Loucy (cell line): Measurements from ENCODE around the gene NMRAL1.

Experiments
- H2AFZ ChIP-seq: fragments of 200-600 bp; sonication (generic); 2 replicates; pipeline ENCODE4 v1.6.0; 2016; ENCODE audit warnings: antibody characterized with exemption, mild to moderate bottlenecking, low read length, moderate library complexity
- H3F3A ChIP-seq: fragments of 200-600 bp; 2 replicates; pipeline ENCODE4 v1.6.0; 2016; ENCODE audit warnings: antibody characterized with exemption, low read depth, mild to moderate bottlenecking
- H3K27me3 ChIP-seq: fragments of 200-600 bp; sonication (generic); 2 replicates; pipeline ENCODE4 v1.6.1; 2014; ENCODE audit warnings: low read length, mild to moderate bottlenecking; ENCODE audit not compliant: insufficient read depth, poor library complexity, severe bottlenecking
- H3K36me3 ChIP-seq: fragments of 200-600 bp; sonication (generic); 2 replicates; pipeline ENCODE4 v1.6.1; 2016; ENCODE audit warnings: low read length; ENCODE audit not compliant: insufficient read depth
- H3K4me1 ChIP-seq: fragments of 200-600 bp; sonication (generic); 2 replicates; pipeline ENCODE4 v1.5.1; 2014; ENCODE audit warnings: low read length, mild to moderate bottlenecking; ENCODE audit not compliant: insufficient read depth, poor library complexity, severe bottlenecking
- H3K4me2 ChIP-seq: fragments of 200-600 bp; sonication (generic); 2 replicates; pipeline ENCODE4 v1.6.0; 2014; ENCODE audit warnings: antibody characterized with exemption, low read length, low read depth, mild to moderate bottlenecking; ENCODE audit not compliant: poor library complexity, severe bottlenecking
- H3K4me3 ChIP-seq: fragments of 200-600 bp; sonication (generic); 2 replicates; pipeline ENCODE4 v1.5.1; 2014; ENCODE audit warnings: low read length, mild to moderate bottlenecking, mixed read lengths; ENCODE audit not compliant: poor library complexity, severe bottlenecking
- H3K79me2 ChIP-seq: fragments of 200-600 bp; sonication (generic); 2 replicates; pipeline ENCODE4 v1.6.1; 2014; ENCODE audit warnings: low read length; ENCODE audit not compliant: insufficient read depth
- H3K9ac ChIP-seq: fragments of 200-600 bp; sonication (generic); 2 replicates; pipeline ENCODE4 v1.6.0; 2014; ENCODE audit warnings: mild to moderate bottlenecking, low read depth, low read length, moderate library complexity; ENCODE audit not compliant: poor library complexity, severe bottlenecking
- H3K9me2 ChIP-seq: fragments of 200-600 bp; sonication (generic); replicated peaks from 2 replicates; pipeline ENCODE4 v1.6.1; 2016; ENCODE audit warnings: low read depth, low read length, mixed read lengths
- H3K9me3 ChIP-seq: fragments of 200-600 bp; sonication (generic); 2 replicates; pipeline ENCODE4 v1.6.1; 2014; ENCODE audit warnings: mild to moderate bottlenecking, antibody characterized with exemption, low read length, low read depth; ENCODE audit not compliant: insufficient read depth
- H4K20me1 ChIP-seq: fragments of 200-600 bp; sonication (generic); 2 replicates; pipeline ENCODE4 v1.6.0; 2014; ENCODE audit warnings: antibody characterized with exemption, low read length, mild to moderate bottlenecking; ENCODE audit not compliant: insufficient read depth, poor library complexity, severe bottlenecking
- EZH2phosphoT487 ChIP-seq: fragments of 200-600 bp; IDR thresholded peaks from 2 replicates; pipeline ENCODE4 v1.6.1; 2018; ENCODE audit warnings: antibody characterized with exemption, mild to moderate bottlenecking, moderate library complexity, borderline replicate concordance
- TF ChIP-seq, protein P1 (sequence below): fragments of 200-600 bp; sonication (generic); conservative IDR thresholded peaks from 2 replicates; pipeline ENCODE4 v1.5.1; 2014; ENCODE audit warnings: mild to moderate bottlenecking, antibody characterized with exemption, low read length

Gene NMRAL1

DNA sequence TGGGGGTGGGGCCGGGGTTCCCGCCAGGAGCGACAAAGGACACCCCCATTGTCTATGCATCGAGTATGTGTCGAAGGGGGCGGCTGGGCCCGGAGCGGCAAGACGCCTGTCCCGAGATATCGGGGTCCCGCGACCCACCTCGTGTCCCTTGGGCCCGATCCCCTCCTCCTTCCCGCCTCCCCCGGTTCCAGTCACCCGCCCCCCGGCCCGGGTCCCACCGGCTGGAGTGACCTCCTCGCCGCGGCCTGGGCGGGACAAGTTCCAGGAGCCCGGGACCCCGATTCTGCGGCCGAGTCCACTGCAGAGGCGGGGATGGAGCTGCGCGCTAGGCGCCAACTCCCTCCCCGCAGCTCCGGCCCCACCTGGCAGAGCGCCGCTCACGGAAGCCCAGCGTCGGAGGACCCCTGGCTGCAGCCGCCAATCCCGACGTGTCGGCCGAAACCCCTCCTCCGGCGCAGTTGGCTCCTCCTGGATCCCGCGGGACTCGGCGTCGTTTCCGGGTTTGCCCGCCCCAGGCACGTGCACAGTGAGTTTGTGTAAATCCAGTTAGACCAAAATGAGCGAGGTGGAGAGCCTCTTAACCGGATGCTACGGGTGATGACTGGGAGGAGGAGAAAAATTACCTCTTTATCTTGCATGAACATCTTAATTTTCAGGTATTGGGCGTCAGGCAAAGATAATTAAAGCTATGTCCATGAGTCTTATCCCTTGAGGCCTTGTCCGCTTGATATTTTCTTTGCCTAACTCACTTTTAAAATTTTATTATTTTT, at the start of gene NMRAL1:
TSS of gene NMRAL1 (minus strand) at position 434 of the 770 bp plus-strand sequence. CDS start 493 bp downstream, outside the sequence.
- H3K27me3 ChIP-seq: no peaks in the 10 kb centered on the region
- H3K9ac ChIP-seq: peak within 1 kb of the TSS; percentile 94
- H3K79me2 ChIP-seq: peaks cover 47% of the 10 kb centered on the region
- H3K4me3 ChIP-seq: peak within 1 kb of the TSS; percentile 84
- H4K20me1 ChIP-seq: no peaks in the 10 kb centered on the region
- no peaks in the 10 kb centered on the region for H3K9me2 ChIP-seq
- H3K36me3 ChIP-seq: no peaks in the 10 kb centered on the region
- TF ChIP-seq, protein P1, sequence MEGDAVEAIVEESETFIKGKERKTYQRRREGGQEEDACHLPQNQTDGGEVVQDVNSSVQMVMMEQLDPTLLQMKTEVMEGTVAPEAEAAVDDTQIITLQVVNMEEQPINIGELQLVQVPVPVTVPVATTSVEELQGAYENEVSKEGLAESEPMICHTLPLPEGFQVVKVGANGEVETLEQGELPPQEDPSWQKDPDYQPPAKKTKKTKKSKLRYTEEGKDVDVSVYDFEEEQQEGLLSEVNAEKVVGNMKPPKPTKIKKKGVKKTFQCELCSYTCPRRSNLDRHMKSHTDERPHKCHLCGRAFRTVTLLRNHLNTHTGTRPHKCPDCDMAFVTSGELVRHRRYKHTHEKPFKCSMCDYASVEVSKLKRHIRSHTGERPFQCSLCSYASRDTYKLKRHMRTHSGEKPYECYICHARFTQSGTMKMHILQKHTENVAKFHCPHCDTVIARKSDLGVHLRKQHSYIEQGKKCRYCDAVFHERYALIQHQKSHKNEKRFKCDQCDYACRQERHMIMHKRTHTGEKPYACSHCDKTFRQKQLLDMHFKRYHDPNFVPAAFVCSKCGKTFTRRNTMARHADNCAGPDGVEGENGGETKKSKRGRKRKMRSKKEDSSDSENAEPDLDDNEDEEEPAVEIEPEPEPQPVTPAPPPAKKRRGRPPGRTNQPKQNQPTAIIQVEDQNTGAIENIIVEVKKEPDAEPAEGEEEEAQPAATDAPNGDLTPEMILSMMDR: no peak
- TF ChIP-seq EZH2phosphoT487: no peak
- peaks cover 8% of the 10 kb centered on the region for H3K4me1 ChIP-seq
- H3K4me2 ChIP-seq: peak within 1 kb of the TSS; percentile 73
- no peaks in the 10 kb centered on the region for H3K9me3 ChIP-seq
- H3F3A ChIP-seq: no peaks in the 10 kb centered on the region
- 0 out of 2 replicates have a peak within 1 kb of the TSS, but pooled peaks have one; percentile 36 for H2AFZ ChIP-seq

- H3K4me1 ChIP-seq: peaks cover 6% of the 10 kb centered on the region
- H3K9me3 ChIP-seq: no peaks in the 10 kb centered on the region
- no peaks in the 10 kb centered on the region for H3K79me2 ChIP-seq
- TF ChIP-seq EZH2phosphoT487: no peak
- TF ChIP-seq, protein P1: no peak
- no peaks in the 10 kb centered on the region for H4K20me1 ChIP-seq
- H3K4me3 ChIP-seq: no peak overlapping the region
- H3K36me3 ChIP-seq: no peaks in the 10 kb centered on the region
- no peak overlapping the region for H2AFZ ChIP-seq
- H3K27me3 ChIP-seq: no peaks in the 10 kb centered on the region
- H3K4me2 ChIP-seq: peak overlapping the region; percentile 8
- no peaks in the 10 kb centered on the region for H3F3A ChIP-seq
- H3K9me2 ChIP-seq: no peaks in the 10 kb centered on the region
- H3K9ac ChIP-seq: peak overlapping the region; percentile 36
Observed at GRCh38 chr16:4523686-4524085, 49.3 kb upstream of the NMRAL1 start.

DNA sequence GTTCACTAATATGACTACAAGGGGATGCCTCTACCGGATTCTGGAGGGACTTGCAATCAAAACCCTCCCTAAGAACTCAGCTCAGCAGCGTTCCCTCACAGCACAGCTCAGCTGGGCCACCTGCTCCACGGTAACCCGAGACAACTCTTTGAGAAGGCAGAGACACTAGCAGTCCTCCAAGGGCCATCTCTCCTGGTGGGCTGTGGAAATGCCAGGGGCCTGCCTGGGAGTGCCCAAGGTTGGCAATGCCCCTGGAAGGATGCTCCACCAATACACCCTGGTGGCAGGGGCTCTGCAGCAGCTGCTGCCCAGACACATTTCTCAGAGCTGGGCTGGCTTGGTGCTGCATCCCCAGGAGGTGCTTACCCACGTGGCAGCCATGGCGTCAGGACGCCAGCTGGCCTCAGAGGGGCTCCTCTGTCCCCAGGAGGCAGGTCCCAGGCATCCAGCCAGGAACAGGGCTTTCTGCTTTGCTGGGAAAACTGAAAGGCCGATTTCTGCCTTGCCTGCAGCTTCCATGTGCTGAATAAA, 47.7 kb upstream of the NMRAL1 start:
- no peak overlapping the region for H2AFZ ChIP-seq
- no peak overlapping the region for H3K4me3 ChIP-seq
- H3K4me1 ChIP-seq: peaks cover 6% of the 10 kb centered on the region
- no peak overlapping the region for H3K4me2 ChIP-seq
- peak overlapping the region; percentile 36 for H3K9ac ChIP-seq
- TF ChIP-seq, protein P1: no peak
- no peak for TF ChIP-seq EZH2phosphoT487
- H4K20me1 ChIP-seq: no peaks in the 10 kb centered on the region
- no peaks in the 10 kb centered on the region for H3K27me3 ChIP-seq
- no peaks in the 10 kb centered on the region for H3K36me3 ChIP-seq
- no peaks in the 10 kb centered on the region for H3F3A ChIP-seq
- H3K9me3 ChIP-seq: no peaks in the 10 kb centered on the region
- H3K79me2 ChIP-seq: peaks cover 2% of the 10 kb centered on the region; the same call in 1 of the 2 replicates
- no peaks in the 10 kb centered on the region for H3K9me2 ChIP-seq
